ENCODE measurements around the gene ZMYND15. TPM values are rescaled to one million over a fixed set of nuclear protein-coding genes. Genes with fewer than 3 reads are reported as not detected.

ZMYND15 gene
- total and polyA plus RNA-seq, 2 of the 13 experiments (the other 11 are each of a cell fraction or from before 2014, with no cell fraction given): 0.24 to 2.7 TPM

- TF ChIP-seq ZNF7 (CRISPR knock-in tag; IDR thresholded peaks at IDR 0.05): no peak
- TF ChIP-seq FOXM1 (CRISPR knock-in tag; IDR thresholded peaks at IDR 0.05): 0 out of 2 replicates have a peak, but pooled peaks have one; percentile 45
- peak; percentile 19; the same call in 1 of the 2 replicates for TF ChIP-seq ZBTB34 (CRISPR knock-in tag; IDR thresholded peaks at IDR 0.05)
- TF ChIP-seq HOXA3 (CRISPR knock-in tag; IDR thresholded peaks at IDR 0.05): peak; percentile 53; the same call in 1 of the 2 replicates
- TF ChIP-seq ZNF296 (CRISPR knock-in tag; conservative IDR thresholded peaks at IDR 0.05): no peak
- no peak for TF ChIP-seq NR2F6 (IDR thresholded peaks at IDR 0.05)
- peak; percentile 38; the same call in 1 of the 2 replicates for TF ChIP-seq NR2F6 (CRISPR knock-in tag; IDR thresholded peaks at IDR 0.05)
- TF ChIP-seq ZFP91 (CRISPR knock-in tag; IDR thresholded peaks at IDR 0.05; ENCODE audit: borderline replicate concordance): peak; percentile 84
- no peak for TF ChIP-seq SP1 (IDR thresholded peaks at IDR 0.05)
- TF ChIP-seq SP1 (CRISPR knock-in tag; IDR thresholded peaks at IDR 0.05): 0 out of 2 replicates have a peak, but pooled peaks have one; percentile 40
- no peak for TF ChIP-seq ZNF512B (CRISPR knock-in tag; IDR thresholded peaks at IDR 0.05; ENCODE audit: borderline replicate concordance)
- no peak; the same call in 1 of the 2 replicates for TF ChIP-seq ZNF746 (CRISPR knock-in tag; IDR thresholded peaks at IDR 0.05)
- no peak; the same call in 1 of the 2 replicates for TF ChIP-seq ZSCAN20 (CRISPR knock-in tag; IDR thresholded peaks at IDR 0.05; ENCODE audit: borderline replicate concordance)
- TF ChIP-seq HNF1B (CRISPR knock-in tag; IDR thresholded peaks at IDR 0.05): no peak
- peak; percentile 52; the same call in 1 of the 2 replicates for TF ChIP-seq ZXDC (CRISPR knock-in tag; IDR thresholded peaks at IDR 0.05)
- no peak for TF ChIP-seq KLF9 (CRISPR knock-in tag; IDR thresholded peaks at IDR 0.05; ENCODE audit: low read depth)
These were observed 50.5 kb downstream of the ZMYND15 start (continued) for GRCh38 chr17:4789951-4790704.
